Tibial nerve (tissue), 4 donors: ENCODE data around the gene LIPC. TPM values are rescaled to one million over a fixed set of nuclear protein-coding genes. Genes with fewer than 3 reads are reported as not detected.
"Not testable (repeated sequence)": the region's sequence is repeated elsewhere in the genome, so short reads cannot be mapped to it uniquely, and the experiment has no call there.

ENCODE experiments used
- DNase-seq, 2 donors: peaks; one replicate each; pipeline ENCODE4 v3.0.0-alpha.2; 2019; ENCODE audit warnings: low spot score in 2 of 2
- H3K27ac ChIP-seq, 4 donors: fragments of 200-600 bp; sonication (generic) in 3 of 4; one replicate each; pipeline ENCODE4 v1.5.1; 2017 to 2019; ENCODE audit warnings: mild to moderate bottlenecking in 1 of 4
- H3K27me3 ChIP-seq, 2 donors: fragments of 200-600 bp; sonication (generic) in 1 of 2; one replicate each; pipeline versions ENCODE4 v1.5.1 to v1.6.0; 2017 to 2019
- H3K36me3 ChIP-seq, 3 donors: fragments of 200-600 bp; sonication (generic); one replicate each; pipeline ENCODE4 v1.5.1; 2018 to 2019
- H3K4me1 ChIP-seq, 4 donors: fragments of 200-600 bp; sonication (generic) in 3 of 4; one replicate each; pipeline ENCODE4 v1.5.1; 2017 to 2019
- H3K4me3 ChIP-seq, 4 donors: fragments of 200-600 bp; sonication (generic) in 3 of 4; one replicate each; pipeline ENCODE4 v1.5.1; 2017 to 2019; ENCODE audit warnings: mild to moderate bottlenecking in 1 of 4, moderate library complexity in 1 of 4
- H3K9me3 ChIP-seq, 4 donors: fragments of 200-600 bp; sonication (generic) in 3 of 4; one replicate each; pipeline ENCODE4 v1.5.1; 2017 to 2019
- CTCF ChIP-seq, 5 experiments: fragments of 200-600 bp in 3 of 5; fragments of 450-650 bp in 2 of 5; sonication (generic) in 3 of 5; IDR thresholded peaks; one replicate each; pipeline ENCODE4 v1.5.1; 2016 to 2019; ENCODE audit warnings: antibody characterized with exemption in 5 of 5, mild to moderate bottlenecking in 3 of 5, moderate library complexity in 2 of 5
- EP300 ChIP-seq, 2 donors: sonication (generic); formaldehyde crosslinking; IDR thresholded peaks; one replicate each; pipeline ENCODE4 v1.6.1; 2017; ENCODE audit warnings: antibody characterized with exemption in 2 of 2, mild to moderate bottlenecking in 1 of 2
- POLR2A ChIP-seq, 2 donors: fragments of 450-650 bp; IDR thresholded peaks; one replicate each; pipeline ENCODE4 v1.6.1; 2017; ENCODE audit warnings: antibody characterized with exemption in 2 of 2, mild to moderate bottlenecking in 2 of 2, moderate library complexity in 2 of 2
- WGBS, 2 donors: methylation state at CpG; one replicate each; pipeline ENCODE4 v1.1.5; 2018; 5-methylcytosine and 5-hydroxymethylcytosine counted together
- total RNA-seq, 4 donors: library from RNA; depleted of rRNA; stranded (reverse); fragments of >200 nt; gene quantifications; one replicate each; pipeline ENCODE4 v1.1.0, GENCODE V29; 2016

Gene LIPC
- total RNA-seq, 4 donors from 2014 or later = 11.2 to 18.4 (median 14.7) TPM

GRCh38 chr15:58594898-58595297, 163.1 kb downstream of the LIPC start:
- no peaks in the 10 kb centered on the region for H3K9me3 ChIP-seq
- WGBS, 2 donors = 81 to 89% methylated on average over 1 of the region's 1 CpG
- H3K36me3 ChIP-seq = peaks cover 0 to 41% (median 10%) of the 10 kb centered on the region in 3 donors
- no peaks in the 10 kb centered on the region for H3K27me3 ChIP-seq
- H3K27ac ChIP-seq = no peak overlapping the region
- TF ChIP-seq CTCF (IDR thresholded peaks at IDR 0.05) = no peak
- no peak for TF ChIP-seq EP300 (IDR thresholded peaks at IDR 0.05)
- no peak for TF ChIP-seq POLR2A (IDR thresholded peaks at IDR 0.05)
- DNase-seq = no peak
- peaks cover 0 to 6% (median 0%) of the 10 kb centered on the region in 4 donors for H3K4me1 ChIP-seq
- no peak overlapping the region for H3K4me3 ChIP-seq

GRCh38 chr15:58595516-58596263, 163.9 kb downstream of the LIPC start:
- Histone ChIP-seq H3K36me3 (peaks cover 0 to 41% (median 10%) of the 10 kb centered on the region in 3 donors), H3K27me3 (no peaks in the 10 kb centered on the region), H3K4me1 (peaks cover 0 to 6% (median 0%) of the 10 kb centered on the region in 4 donors), H3K9me3 (no peaks in the 10 kb centered on the region), H3K4me3 (no peak overlapping the region), H3K27ac (no peak overlapping the region)
- DNase-seq = no peak
- 84 to 90% methylated on average over 3 of the region's 3 CpGs for WGBS, 2 donors
- no peak for TF ChIP-seq POLR2A (IDR thresholded peaks at IDR 0.05)
- TF ChIP-seq EP300 (IDR thresholded peaks at IDR 0.05) = no peak
- TF ChIP-seq CTCF (IDR thresholded peaks at IDR 0.05) = no peak

GRCh38 chr15:58597943-58598828, 166.4 kb downstream of the LIPC start:
- 90% methylated on average over 4 of the region's 4 CpGs for WGBS, 2 donors
- no peaks in the 10 kb centered on the region for H3K27me3 ChIP-seq

GRCh38 chr15:58598829-58599210, 167.0 kb downstream of the LIPC start:
- DNase-seq = no peak
- Histone ChIP-seq H3K4me3 (no peak overlapping the region), H3K27ac (no peak overlapping the region), H3K4me1 (peaks cover 0 to 6% (median 0%) of the 10 kb centered on the region in 4 donors), H3K27me3 (no peaks in the 10 kb centered on the region), H3K36me3 (peaks cover 0 to 58% (median 13%) of the 10 kb centered on the region in 3 donors), H3K9me3 (no peaks in the 10 kb centered on the region)
- TF ChIP-seq CTCF (IDR thresholded peaks at IDR 0.05) = no peak
- no peak for TF ChIP-seq EP300 (IDR thresholded peaks at IDR 0.05)
- TF ChIP-seq POLR2A (IDR thresholded peaks at IDR 0.05) = no peak
- 94 to 98% methylated on average over 4 of the region's 4 CpGs for WGBS, 2 donors

More at GRCh38 chr15:58597943-58598828, 166.4 kb downstream of the LIPC start:
- Histone ChIP-seq H3K27ac (no peak overlapping the region), H3K9me3 (no peaks in the 10 kb centered on the region), H3K4me1 (peaks cover 0 to 6% (median 0%) of the 10 kb centered on the region in 4 donors), H3K36me3 (peaks cover 0 to 60% (median 13%) of the 10 kb centered on the region in 3 donors), H3K4me3 (no peak overlapping the region)
- no peak for DNase-seq
- TF ChIP-seq EP300 (IDR thresholded peaks at IDR 0.05) = no peak

GRCh38 chr15:58602823-58603222, 171.0 kb downstream of the LIPC start:
- H3K27ac ChIP-seq = no peak overlapping the region
- 65 to 70% methylated on average over 2 of the region's 2 CpGs for WGBS, 2 donors
- H3K4me1 ChIP-seq = peaks cover 0 to 6% (median 0%) of the 10 kb centered on the region in 4 donors
- H3K4me3 ChIP-seq = no peak overlapping the region
- H3K27me3 ChIP-seq = no peaks in the 10 kb centered on the region
- H3K9me3 ChIP-seq = no peaks in the 10 kb centered on the region
- TF ChIP-seq CTCF (IDR thresholded peaks at IDR 0.05) (no peak), POLR2A (IDR thresholded peaks at IDR 0.05) (no peak), EP300 (IDR thresholded peaks at IDR 0.05) (no peak)
- DNase-seq = no peak
- peaks cover 0 to 54% (median 6%) of the 10 kb centered on the region in 3 donors for H3K36me3 ChIP-seq

GRCh38 chr15:58603927-58604326, 172.1 kb downstream of the LIPC start:
- not testable (repeated sequence) for H3K9me3 ChIP-seq, H3K4me1 ChIP-seq, DNase-seq, H3K27ac ChIP-seq, H3K4me3 ChIP-seq, H3K27me3 ChIP-seq
- peaks cover 0 to 46% (median 3%) of the 10 kb centered on the region in 3 donors for H3K36me3 ChIP-seq
- WGBS, 2 donors = 96 to 98% methylated on average over 8 of the region's 8 CpGs
